ENCODE measurements around the gene INPP5A. TPM values are rescaled to one million over a fixed set of nuclear protein-coding genes. Genes with fewer than 3 reads are reported as not detected.

INPP5A gene
- total RNA-seq, 4 donors from 2014 or later, result 31.2 to 51.8 (median 41.5) TPM

DNA sequence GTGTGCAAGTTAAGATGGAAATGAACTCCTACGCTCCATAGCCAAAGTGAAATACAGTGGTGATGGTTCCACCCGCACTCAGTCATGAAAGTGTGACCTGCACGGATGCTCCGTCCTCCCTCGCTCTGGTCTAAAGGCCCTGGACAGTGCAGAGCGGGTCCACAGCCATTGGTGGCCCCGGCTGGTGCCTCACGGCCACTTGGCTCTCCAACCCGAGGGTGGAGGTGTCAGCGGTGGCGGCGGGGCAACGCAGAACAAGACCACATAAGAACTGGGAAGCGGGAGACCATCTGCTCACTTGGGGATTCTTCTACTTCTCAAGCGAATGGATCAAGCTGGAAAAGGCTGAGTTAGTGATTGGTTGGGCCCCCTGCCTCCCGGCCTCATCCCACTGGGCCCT, 187.6 kb downstream of the INPP5A start:
- intact Hi-C loops (cut with DNase I; ENCODE audit: low total_unique reads), result no loop called here
- no peak for TF ChIP-seq POLR2A (IDR thresholded peaks at IDR 0.05)
- TF ChIP-seq, protein P1, sequence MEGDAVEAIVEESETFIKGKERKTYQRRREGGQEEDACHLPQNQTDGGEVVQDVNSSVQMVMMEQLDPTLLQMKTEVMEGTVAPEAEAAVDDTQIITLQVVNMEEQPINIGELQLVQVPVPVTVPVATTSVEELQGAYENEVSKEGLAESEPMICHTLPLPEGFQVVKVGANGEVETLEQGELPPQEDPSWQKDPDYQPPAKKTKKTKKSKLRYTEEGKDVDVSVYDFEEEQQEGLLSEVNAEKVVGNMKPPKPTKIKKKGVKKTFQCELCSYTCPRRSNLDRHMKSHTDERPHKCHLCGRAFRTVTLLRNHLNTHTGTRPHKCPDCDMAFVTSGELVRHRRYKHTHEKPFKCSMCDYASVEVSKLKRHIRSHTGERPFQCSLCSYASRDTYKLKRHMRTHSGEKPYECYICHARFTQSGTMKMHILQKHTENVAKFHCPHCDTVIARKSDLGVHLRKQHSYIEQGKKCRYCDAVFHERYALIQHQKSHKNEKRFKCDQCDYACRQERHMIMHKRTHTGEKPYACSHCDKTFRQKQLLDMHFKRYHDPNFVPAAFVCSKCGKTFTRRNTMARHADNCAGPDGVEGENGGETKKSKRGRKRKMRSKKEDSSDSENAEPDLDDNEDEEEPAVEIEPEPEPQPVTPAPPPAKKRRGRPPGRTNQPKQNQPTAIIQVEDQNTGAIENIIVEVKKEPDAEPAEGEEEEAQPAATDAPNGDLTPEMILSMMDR (IDR thresholded peaks at IDR 0.05), result no peak
- no peak overlapping the region for H3K4me3 ChIP-seq (ENCODE audit: low read depth, poor library complexity, severe bottlenecking)
- DNase-seq (ENCODE audit: low spot score in 2 of 2), result no peak
- 90 to 91% methylated on average over 15 to 16 of the region's 16 CpGs for WGBS, 2 donors

DNA sequence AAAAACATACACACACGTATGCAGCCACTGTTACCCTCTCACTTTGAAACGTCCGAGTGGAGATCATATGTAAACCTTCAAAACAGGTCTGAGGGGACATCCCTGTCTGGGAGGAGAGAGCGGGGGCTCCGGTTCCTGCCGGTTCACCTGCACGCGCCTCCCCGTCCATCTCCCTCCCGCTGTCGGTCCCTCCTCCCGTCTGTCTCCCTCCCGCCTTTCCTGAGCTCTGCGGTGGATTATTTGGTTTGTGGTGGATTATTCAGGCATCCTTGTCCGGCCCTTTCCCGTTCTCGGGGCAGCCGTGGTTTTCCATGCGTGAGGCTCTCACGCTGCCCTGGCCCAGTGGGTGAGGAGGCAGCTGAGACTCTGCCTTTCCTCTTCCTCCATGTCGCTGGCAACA, 188.6 kb downstream of the INPP5A start:
- no peak for DNase-seq (ENCODE audit: low spot score in 2 of 2)
- intact Hi-C loops (cut with DNase I; ENCODE audit: low total_unique reads), result no loop called here
- no peak overlapping the region for H3K4me3 ChIP-seq (ENCODE audit: low read depth, poor library complexity, severe bottlenecking)
- WGBS, 2 donors, result 94 to 97% methylated on average over 21 of the region's 21 CpGs
- TF ChIP-seq POLR2A (IDR thresholded peaks at IDR 0.05), result no peak
- TF ChIP-seq, protein P1 (IDR thresholded peaks at IDR 0.05), result no peak

DNA sequence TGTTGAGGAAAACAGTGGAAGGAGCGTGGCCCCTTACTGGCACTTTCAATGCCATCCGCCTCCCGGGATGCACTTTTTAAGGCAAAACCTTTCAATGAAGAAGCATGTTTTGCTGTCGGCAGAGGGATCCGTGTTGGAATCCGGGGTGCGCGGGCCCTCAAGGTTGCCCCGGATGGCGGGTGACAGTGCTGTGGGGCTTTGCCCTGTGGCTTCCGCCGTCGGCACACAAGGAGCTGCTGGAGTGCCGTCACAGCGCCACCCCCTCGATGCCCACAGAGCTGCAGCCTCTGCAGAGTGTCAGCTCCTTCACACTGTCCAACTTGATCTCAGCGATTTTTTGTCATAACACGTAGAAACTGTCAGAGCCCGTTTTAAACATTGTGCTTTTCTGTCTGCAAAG, 189.4 kb downstream of the INPP5A start:
- WGBS, 2 donors, result 96 to 97% methylated on average over 19 of the region's 19 CpGs
- TF ChIP-seq POLR2A (IDR thresholded peaks at IDR 0.05), result no peak
- TF ChIP-seq, protein P1 (IDR thresholded peaks at IDR 0.05), result no peak
- no peak for DNase-seq (ENCODE audit: low spot score in 2 of 2)
- H3K4me3 ChIP-seq (ENCODE audit: low read depth, poor library complexity, severe bottlenecking), result no peak overlapping the region
- intact Hi-C loops (cut with DNase I; ENCODE audit: low total_unique reads), result no loop called here

DNA sequence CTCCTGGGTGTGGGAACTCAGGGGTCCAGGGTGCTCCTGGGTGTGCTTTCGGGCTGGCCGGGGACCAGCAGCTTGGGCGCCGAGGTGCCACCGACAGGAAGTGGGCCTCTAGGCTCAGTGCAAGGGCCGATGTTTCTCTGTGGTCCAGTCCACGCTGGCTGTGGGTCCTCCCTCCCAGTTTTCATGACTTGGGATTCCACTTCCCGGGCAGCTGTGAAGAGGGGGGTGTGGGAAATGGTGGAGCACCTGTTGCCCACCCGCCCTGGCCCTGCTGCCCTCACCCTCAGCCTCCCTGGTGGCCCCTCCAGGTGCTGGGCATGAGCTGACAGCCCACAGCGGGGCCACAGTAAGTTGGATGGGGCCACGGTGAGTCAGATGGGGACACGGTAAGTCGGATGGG, 189.8 kb downstream of the INPP5A start:
- TF ChIP-seq POLR2A (IDR thresholded peaks at IDR 0.05), result no peak
- TF ChIP-seq, protein P1 (IDR thresholded peaks at IDR 0.05), result no peak
- H3K4me3 ChIP-seq (ENCODE audit: low read depth, poor library complexity, severe bottlenecking), result no peak overlapping the region
- intact Hi-C loops (cut with DNase I; ENCODE audit: low total_unique reads), result no loop called here
- DNase-seq (ENCODE audit: low spot score in 2 of 2), result no peak
- WGBS, 2 donors, result 94 to 100% methylated on average over 10 to 13 of the region's 13 CpGs

DNA sequence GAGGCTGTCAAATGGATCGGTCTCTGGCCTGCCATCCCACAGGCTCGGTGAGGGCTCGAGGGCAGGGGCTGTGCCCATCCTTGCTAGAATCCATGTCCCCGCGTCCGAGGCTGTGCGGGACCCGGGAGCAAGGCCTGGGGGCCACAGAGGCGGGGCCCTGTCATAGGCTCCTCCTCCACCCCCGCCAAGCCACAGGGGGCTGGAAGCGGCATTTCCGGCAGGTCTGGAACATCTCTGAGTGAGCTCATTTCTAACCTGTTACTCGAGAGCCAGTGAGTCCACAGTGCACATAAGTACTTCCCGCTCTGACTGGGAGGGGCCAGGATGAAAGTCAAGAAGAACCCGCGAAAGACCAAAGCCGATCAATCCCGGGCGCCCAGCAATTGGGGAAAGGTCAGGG, 190.7 kb downstream of the INPP5A start:
- TF ChIP-seq, protein P1 (IDR thresholded peaks at IDR 0.05), result no peak
- TF ChIP-seq POLR2A (IDR thresholded peaks at IDR 0.05), result no peak
- intact Hi-C loops (cut with DNase I; ENCODE audit: low total_unique reads), result no loop called here
- H3K4me3 ChIP-seq (ENCODE audit: low read depth, poor library complexity, severe bottlenecking), result no peak overlapping the region
- no peak for DNase-seq (ENCODE audit: low spot score in 2 of 2)
- 93 to 95% methylated on average over 19 of the region's 19 CpGs for WGBS, 2 donors

DNA sequence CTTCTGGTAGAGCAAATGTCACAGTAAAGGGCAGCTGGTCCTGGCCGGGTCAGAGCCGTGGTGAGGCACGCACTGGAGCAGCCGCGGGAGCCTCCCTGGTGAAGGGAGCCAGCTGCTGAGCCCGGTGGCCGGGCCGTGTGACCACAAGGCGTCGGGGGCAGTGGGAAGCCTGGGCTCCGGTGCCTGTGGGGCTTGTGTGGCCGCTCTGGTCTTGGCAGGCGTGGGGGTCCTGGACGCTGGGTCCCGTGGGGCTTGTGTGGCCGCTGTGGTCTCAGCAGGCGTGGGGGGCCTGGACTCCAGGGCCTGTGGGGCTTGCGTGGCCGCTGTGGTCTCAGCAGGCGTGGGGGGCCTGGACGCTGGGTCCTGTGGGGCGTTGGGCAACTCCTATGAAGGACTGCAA, 191.2 kb downstream of the INPP5A start:
- DNase-seq (ENCODE audit: low spot score in 2 of 2), result no peak
- WGBS, 2 donors, result 95 to 96% methylated on average over 22 of the region's 22 CpGs
- no peak overlapping the region for H3K4me3 ChIP-seq (ENCODE audit: low read depth, poor library complexity, severe bottlenecking)
- TF ChIP-seq POLR2A (IDR thresholded peaks at IDR 0.05), result no peak
- TF ChIP-seq, protein P1 (IDR thresholded peaks at IDR 0.05), result no peak
- intact Hi-C loops (cut with DNase I; ENCODE audit: low total_unique reads), result no loop called here

All from lower leg skin (tissue), 4 donors.